GM10847 (cell line): ENCODE results near the gene PKIG.

Experiments
- POLR2A ChIP-seq: IDR thresholded peaks from 2 replicates; pipeline ENCODE4 v1.6.1; 2011; ENCODE audit not compliant: insufficient read length; ENCODE audit errors: extremely low read depth

Gene PKIG

DNA sequence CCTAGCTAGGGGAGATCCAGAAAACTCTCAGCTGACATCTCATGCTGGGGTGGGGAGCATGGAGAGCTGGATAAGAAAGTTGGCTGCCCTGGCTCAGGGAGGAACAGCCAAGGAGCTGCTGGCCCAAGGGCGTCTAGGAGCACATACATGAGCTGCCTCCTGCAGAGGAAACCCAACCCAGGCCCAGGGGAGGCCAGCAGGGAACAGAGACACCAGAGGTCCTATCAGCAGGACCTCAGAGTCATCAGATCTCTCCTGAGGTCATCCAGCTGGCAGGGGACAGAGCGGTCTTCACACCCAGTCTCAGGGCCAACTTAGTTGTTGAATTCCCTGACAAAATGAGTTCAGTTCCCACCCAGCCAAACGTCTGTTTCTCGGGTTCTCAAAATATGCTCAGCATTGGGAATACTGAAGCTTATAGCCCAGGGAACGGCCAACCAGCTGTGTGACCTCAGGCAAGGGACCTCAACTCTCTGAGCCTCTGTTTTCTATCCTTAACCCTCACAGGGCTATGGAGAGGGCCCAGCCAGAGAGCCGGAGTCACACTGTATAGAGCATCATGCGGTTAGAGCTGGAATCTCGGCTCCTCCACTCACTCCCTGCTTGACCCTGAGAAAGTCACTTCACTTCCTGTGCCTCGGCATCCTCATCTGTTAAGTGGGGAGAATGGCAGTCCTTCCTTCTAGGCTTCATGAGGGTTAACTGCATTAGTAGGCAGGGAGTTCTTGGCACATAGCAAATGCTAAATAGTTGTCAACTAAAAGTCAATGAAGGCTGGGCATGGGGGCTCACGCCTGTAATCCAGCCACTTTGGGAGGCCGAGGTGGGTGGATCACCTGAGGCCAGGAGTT lies 55.4 kb downstream of the PKIG start:
- TF ChIP-seq POLR2A = no peak

GRCh38 chr20:44640522-44640921 lies 58.1 kb downstream of the PKIG start:
- no peak for TF ChIP-seq POLR2A

DNA sequence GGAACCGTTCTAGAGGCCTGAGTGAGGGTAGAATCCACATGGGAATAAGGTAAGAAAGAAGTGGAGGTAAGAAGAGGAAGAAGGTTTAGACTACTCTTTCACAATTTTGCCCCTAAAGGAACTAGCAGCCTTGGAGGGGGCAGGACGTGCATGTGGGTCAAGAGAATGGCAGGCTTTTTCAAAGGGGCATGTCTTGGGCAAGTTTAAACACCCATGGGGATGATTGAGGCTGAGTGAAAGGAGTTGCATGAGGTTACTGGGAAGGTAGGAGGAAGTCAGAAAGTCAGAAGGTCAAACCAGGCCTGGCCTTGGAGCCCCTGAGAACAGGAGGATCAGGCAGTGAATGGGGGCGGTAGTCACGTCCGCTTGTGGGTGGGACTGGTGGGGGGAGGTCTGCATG lies 58.9 kb downstream of the PKIG start:
- no peak for TF ChIP-seq POLR2A

- TF ChIP-seq POLR2A = peak; percentile 10
Measured at GRCh38 chr20:44642203-44643153, 60.1 kb downstream of the PKIG start.

DNA sequence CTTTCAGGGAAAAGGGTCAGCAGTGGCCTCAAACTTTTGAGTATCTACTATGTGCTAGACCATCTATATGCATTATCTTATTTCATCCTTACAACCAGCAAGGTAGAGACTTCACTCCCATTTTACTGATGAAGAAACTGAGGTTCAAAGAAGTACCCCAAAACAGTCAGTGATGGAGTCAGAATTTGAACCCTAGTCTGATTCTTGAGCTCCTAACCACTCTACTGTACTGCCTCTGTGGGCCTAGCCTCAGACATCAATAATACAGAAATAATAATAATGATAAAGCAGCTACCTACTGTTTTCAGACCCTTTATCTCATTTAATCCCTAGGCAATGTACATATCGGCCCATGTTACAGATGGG lies 60.8 kb downstream of the PKIG start:
- TF ChIP-seq POLR2A = no peak

DNA sequence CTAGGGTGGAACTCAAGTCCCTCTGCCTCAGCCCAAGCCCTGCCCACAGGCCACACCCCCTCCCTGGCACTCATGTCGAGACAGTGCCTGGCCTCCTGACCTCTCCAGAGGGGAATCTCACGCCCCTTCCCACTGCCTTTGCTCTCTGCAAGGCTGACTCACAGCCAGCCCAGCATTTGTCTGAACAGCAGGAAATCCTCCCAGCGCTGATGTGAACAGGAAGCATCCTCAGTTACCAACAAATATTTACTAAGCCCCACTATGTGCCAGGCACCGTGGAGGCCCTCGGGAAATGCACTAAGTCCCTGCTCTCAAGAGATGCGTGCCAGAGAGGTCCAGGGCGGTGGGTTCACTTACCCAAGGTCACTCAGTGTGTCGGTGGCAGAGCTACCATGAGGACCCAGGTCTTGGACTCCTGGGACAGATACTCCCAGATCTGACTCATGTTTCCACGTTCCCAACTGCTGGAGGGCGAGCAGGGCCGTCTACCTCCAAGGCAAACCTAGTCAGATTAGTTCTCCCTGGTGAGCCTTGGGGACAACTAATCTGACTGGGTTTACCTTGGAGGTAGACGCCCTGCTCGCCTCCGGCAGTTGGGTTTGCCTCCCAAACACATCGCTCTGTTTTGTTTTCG lies 61.3 kb downstream of the PKIG start:
- no peak for TF ChIP-seq POLR2A

DNA sequence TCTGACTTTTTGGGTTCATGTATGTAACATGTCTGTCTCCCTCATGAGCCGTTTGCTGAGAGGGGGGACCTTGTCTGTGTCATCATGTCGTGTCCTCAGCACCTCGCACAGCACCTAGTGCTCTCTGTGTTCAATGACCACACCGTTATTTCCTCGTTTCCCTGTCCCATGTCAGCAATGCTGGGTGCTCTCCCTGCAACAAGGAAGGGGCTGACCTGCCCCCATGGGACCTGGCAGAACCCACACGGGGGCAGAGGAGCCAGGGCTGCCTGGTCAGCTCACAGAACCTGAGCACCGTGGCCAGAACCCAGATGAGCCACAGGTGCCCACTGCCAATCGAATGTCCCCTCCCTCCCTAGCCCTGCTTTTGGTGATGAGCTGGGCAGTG lies 61.8 kb downstream of the PKIG start:
- no peak for TF ChIP-seq POLR2A

DNA sequence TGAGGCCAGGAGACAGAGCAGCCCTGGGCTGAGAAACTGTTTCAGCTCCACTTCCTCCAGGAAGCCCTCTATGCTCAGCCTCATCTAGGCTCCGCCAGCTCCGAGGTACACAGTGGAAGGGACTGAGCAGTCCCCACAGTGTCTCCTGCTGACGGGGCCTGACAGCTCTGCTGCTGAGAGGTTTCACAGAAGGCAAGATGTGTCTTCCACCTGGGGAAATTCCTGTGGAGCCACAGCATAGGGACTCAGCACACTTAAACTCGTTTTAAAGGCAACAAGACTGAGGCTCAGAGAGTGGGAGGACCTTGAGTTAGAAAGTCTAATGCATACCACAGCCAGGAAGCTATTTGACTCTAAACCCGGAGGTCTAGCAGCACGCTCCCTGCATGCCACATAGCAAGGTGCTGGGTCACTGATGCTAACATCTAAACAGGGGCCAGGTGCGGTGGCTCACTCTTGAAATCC lies 62.3 kb downstream of the PKIG start:
- no peak for TF ChIP-seq POLR2A

DNA sequence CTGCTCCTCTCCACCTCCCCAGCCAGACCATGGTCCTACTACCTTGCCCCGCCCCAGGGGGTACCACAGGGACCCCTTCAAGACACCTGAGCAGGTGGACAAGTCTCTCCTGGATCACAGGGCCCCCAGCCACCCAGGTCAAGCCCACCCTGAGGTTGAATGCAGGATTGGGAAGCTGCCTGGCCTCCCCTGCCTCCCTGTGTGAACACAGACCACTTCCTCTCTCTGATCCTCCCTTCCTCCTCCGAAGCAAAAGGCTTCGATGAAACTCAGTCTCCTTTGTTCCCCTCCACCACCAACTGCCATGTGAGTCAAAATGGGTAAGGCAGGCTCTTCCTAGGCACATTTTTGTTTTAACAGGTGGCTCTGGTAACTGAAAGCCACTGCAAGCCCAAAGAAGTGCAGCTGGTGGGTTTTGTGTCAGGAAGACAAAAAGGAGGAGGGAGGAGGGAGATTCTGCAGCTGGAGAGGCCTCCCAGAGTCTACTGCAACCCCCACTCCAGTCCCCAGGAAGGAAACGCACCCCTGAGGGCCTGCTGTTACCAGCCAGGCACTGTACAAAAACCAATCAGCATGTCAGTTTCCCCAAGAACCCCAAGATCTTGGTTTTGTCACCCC lies 63.8 kb downstream of the PKIG start:
- TF ChIP-seq POLR2A = no peak

DNA sequence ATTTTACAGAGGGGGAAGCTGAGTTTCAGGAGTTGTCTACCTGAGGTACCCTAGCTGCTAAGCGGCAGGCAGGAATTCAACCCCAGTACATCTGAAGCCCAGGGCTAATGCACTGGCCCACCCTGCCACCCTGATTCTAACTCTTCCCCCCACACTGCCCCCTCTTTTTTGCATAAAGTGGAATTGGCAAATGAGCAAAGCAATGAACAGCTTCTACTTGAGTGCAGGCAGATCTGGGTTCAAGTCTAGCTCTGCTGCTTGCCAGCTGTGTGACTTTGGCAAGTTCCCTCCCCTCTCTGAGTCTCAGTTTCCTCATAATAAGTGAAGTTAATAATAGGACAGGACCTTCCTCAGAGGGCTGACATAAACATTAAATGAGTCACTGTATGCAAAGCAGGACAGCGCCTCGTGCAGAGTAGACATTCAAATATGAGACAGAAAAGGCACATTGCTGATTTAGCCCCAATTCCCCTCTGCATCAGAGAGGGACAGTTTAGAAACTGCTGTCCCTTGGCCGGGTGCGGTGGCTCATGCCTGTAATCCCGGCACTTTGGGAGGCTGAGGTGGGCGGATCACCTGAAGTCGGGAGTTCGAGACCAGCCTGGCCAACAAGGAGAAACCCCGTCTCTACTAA lies 64.4 kb downstream of the PKIG start:
- TF ChIP-seq POLR2A = no peak

DNA sequence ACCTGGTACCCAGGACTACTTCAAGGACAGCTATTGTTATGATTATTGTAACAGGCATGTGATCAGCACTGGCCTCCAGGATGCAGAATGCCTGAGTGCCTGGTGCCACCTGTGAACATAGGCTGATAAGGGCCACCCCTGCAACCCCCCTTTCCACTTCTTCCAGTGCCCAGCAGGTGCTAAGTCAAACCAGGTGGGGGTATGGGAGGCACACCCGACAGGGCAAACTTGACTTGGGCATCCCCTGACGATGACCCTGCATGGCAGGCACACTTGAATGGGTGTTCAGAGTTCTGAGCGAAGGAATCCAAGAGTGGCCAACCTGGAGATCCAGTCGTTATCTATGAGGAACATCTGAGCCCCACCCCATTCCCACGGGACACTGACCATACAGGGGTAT lies 65.7 kb downstream of the PKIG start:
- no peak for TF ChIP-seq POLR2A

DNA sequence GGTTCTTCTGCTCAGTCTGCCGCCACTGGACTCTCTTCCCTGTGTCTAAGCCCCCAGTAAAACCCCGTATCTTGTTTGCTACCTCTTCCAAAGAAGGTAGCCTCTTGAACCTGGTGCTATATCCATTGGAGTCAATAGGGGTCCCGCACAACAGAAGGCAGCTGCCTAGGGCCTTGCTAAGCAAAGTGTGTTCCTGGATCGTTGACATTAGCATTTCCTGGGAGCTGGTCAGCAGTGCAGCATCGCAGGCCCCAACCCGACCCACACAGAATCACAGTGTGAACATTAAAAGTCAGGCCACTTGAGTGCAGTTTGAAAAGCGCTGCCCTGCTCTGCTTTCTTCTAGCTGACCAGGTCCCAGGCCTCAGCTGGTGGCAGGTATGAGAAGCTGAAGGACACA lies 66.2 kb downstream of the PKIG start:
- TF ChIP-seq POLR2A = no peak

GRCh38 chr20:44649126-44649525 lies 66.7 kb downstream of the PKIG start:
- TF ChIP-seq POLR2A = no peak

DNA sequence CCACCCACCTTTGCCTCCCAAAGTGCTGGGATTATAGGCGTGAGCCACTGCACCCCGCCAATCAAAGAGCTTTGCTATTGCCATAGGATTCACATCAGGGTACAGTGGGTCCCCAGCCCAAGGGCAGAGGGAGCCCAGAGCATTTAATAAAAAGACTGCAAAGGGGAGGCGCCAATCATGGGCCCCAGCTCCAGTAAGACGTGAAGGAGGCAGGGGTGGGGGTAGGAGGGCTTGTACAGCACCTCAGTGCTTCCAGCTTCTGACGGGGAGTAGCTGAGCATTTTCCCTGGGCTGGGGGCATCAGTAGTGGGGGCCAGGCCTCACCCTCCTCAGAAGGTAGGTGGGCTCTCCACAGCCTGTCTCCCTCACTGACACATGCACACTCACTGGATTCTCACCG lies 67.6 kb downstream of the PKIG start:
- TF ChIP-seq POLR2A = no peak
